Measurements from ENCODE around the gene RTTN. TPM values are rescaled to one million over a fixed set of nuclear protein-coding genes. Genes with fewer than 3 reads are reported as not detected.

RTTN gene
- total RNA-seq, 1 experiment from 2014 or later, result 64.7 TPM

- Mint-ChIP-seq H3K4me1 (ENCODE audit: insufficient read depth, unreplicated experiment) (no peaks in the 10 kb centered on the region), H3K9me3 (ENCODE audit: unreplicated experiment) (no peaks in the 10 kb centered on the region), H3K36me3 (ENCODE audit: insufficient read depth, unreplicated experiment) (peaks cover 4% of the 10 kb centered on the region), H3K27ac (ENCODE audit: low read depth, unreplicated experiment) (no peak overlapping the region), H3K27me3 (ENCODE audit: insufficient read depth, unreplicated experiment) (no peaks in the 10 kb centered on the region), H3K4me3 (ENCODE audit: unreplicated experiment) (no peak overlapping the region)
- TF ChIP-seq, protein P1, sequence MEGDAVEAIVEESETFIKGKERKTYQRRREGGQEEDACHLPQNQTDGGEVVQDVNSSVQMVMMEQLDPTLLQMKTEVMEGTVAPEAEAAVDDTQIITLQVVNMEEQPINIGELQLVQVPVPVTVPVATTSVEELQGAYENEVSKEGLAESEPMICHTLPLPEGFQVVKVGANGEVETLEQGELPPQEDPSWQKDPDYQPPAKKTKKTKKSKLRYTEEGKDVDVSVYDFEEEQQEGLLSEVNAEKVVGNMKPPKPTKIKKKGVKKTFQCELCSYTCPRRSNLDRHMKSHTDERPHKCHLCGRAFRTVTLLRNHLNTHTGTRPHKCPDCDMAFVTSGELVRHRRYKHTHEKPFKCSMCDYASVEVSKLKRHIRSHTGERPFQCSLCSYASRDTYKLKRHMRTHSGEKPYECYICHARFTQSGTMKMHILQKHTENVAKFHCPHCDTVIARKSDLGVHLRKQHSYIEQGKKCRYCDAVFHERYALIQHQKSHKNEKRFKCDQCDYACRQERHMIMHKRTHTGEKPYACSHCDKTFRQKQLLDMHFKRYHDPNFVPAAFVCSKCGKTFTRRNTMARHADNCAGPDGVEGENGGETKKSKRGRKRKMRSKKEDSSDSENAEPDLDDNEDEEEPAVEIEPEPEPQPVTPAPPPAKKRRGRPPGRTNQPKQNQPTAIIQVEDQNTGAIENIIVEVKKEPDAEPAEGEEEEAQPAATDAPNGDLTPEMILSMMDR (IDR thresholded peaks at IDR 0.05; ENCODE audit: unreplicated experiment), result no peak
- BruUV-seq (replicated peaks), result no TSS peak
- ChIA-PET CTCF (interaction anchor here (0.5 to 1.1 kb wide), 6 partner anchors 200 to 1235 kb away, joined by 3 to 4 read pairs (median 3); no protein-coding TSS in a partner anchor), POLR2A (no interaction called here)
- no peak for DNase-seq (ENCODE audit: unreplicated experiment)
- intact Hi-C loops (cut with micrococcal nuclease), result loop anchor here (1.0 to 10.0 kb wide), 3 partner anchors 365 to 1238 kb away; no protein-coding TSS in a partner anchor
These were observed 119.8 kb downstream of the RTTN start for GRCh38 chr18:70085641-70086040.

- no TSS peak for BruUV-seq (replicated peaks)
- Mint-ChIP-seq H3K36me3 (ENCODE audit: insufficient read depth, unreplicated experiment) (no peaks in the 10 kb centered on the region), H3K4me1 (ENCODE audit: insufficient read depth, unreplicated experiment) (no peaks in the 10 kb centered on the region), H3K27ac (ENCODE audit: low read depth, unreplicated experiment) (no peak overlapping the region), H3K4me3 (ENCODE audit: unreplicated experiment) (no peak overlapping the region), H3K9me3 (ENCODE audit: unreplicated experiment) (no peaks in the 10 kb centered on the region), H3K27me3 (ENCODE audit: insufficient read depth, unreplicated experiment) (no peaks in the 10 kb centered on the region)
- intact Hi-C loops (cut with micrococcal nuclease), result loop anchor here (10.0 kb wide), 1 partner anchor 1158 kb away; no protein-coding TSS in a partner anchor
- TF ChIP-seq, protein P1 (IDR thresholded peaks at IDR 0.05; ENCODE audit: unreplicated experiment), result no peak
- DNase-seq (ENCODE audit: unreplicated experiment), result no peak
- ChIA-PET CTCF (no interaction called here), POLR2A (no interaction called here)
These were observed 123.1 kb downstream of the RTTN start for GRCh38 chr18:70082430-70082829.

- TF ChIP-seq, protein P1 (IDR thresholded peaks at IDR 0.05; ENCODE audit: unreplicated experiment), result no peak
These were observed 127.4 kb downstream of the RTTN start for GRCh38 chr18:70078106-70078505.

GRCh38 chr18:70075906-70076305, 129.6 kb downstream of the RTTN start:
- ChIA-PET CTCF (interaction anchor here (0.6 kb wide), 1 partner anchor 133 kb away, joined by 3 read pairs; no protein-coding TSS in a partner anchor), POLR2A (no interaction called here)
- no peaks in the 10 kb centered on the region for H3K36me3 Mint-ChIP-seq (ENCODE audit: insufficient read depth, unreplicated experiment)
- no peaks in the 10 kb centered on the region for H3K4me1 Mint-ChIP-seq (ENCODE audit: insufficient read depth, unreplicated experiment)
- no TSS peak for BruUV-seq (replicated peaks)
- no peak for DNase-seq (ENCODE audit: unreplicated experiment)
- TF ChIP-seq, protein P1 (IDR thresholded peaks at IDR 0.05; ENCODE audit: unreplicated experiment), result no peak
- H3K4me3 Mint-ChIP-seq (ENCODE audit: unreplicated experiment), result no peak overlapping the region
- H3K9me3 Mint-ChIP-seq (ENCODE audit: unreplicated experiment), result no peaks in the 10 kb centered on the region
- intact Hi-C loops (cut with micrococcal nuclease), result loop anchor here (10.0 kb wide), 1 partner anchor 231 kb away; no protein-coding TSS in a partner anchor
- H3K27ac Mint-ChIP-seq (ENCODE audit: low read depth, unreplicated experiment), result no peak overlapping the region
- H3K27me3 Mint-ChIP-seq (ENCODE audit: insufficient read depth, unreplicated experiment), result no peaks in the 10 kb centered on the region

More at GRCh38 chr18:70078106-70078505, 127.4 kb downstream of the RTTN start:
- Mint-ChIP-seq H3K9me3 (ENCODE audit: unreplicated experiment) (no peaks in the 10 kb centered on the region), H3K27ac (ENCODE audit: low read depth, unreplicated experiment) (no peak overlapping the region), H3K4me1 (ENCODE audit: insufficient read depth, unreplicated experiment) (no peaks in the 10 kb centered on the region), H3K4me3 (ENCODE audit: unreplicated experiment) (no peak overlapping the region), H3K27me3 (ENCODE audit: insufficient read depth, unreplicated experiment) (no peaks in the 10 kb centered on the region), H3K36me3 (ENCODE audit: insufficient read depth, unreplicated experiment) (no peaks in the 10 kb centered on the region)
- POLR2A ChIA-PET, result no interaction called here
- CTCF ChIA-PET, result interaction anchor here (0.7 to 0.8 kb wide), 2 partner anchors 418 to 1942 kb away, joined by 3 read pairs; no protein-coding TSS in a partner anchor
- no TSS peak for BruUV-seq (replicated peaks)
- DNase-seq (ENCODE audit: unreplicated experiment), result no peak
- intact Hi-C loops (cut with micrococcal nuclease), result loop anchor here (10.0 kb wide), 1 partner anchor 233 kb away; no protein-coding TSS in a partner anchor
